Parathyroid adenoma (tissue), 2 donors: ENCODE data around the gene RUSF1.

ENCODE experiments used
- H2AFZ ChIP-seq: fragments of 300-600 bp; sonication (generic); one replicate; pipeline ENCODE4 v1.7.0; 2017; ENCODE audit warnings: antibody characterized with exemption, mild to moderate bottlenecking
- H3K27ac ChIP-seq: fragments of 300-600 bp; sonication (generic); one replicate; pipeline ENCODE4 v1.7.0; 2017
- H3K27me3 ChIP-seq: fragments of 300-600 bp; sonication (generic); one replicate; pipeline ENCODE4 v1.7.0; 2017; ENCODE audit warnings: low read length; ENCODE audit not compliant: control insufficient read depth, insufficient read depth
- H3K36me3 ChIP-seq: fragments of 300-600 bp; sonication (generic); one replicate; pipeline ENCODE4 v1.7.0; 2017; ENCODE audit warnings: low read length; ENCODE audit not compliant: control insufficient read depth, insufficient read depth
- H3K4me1 ChIP-seq: fragments of 300-600 bp; sonication (generic); one replicate; pipeline ENCODE4 v1.7.0; 2017; ENCODE audit warnings: control low read depth
- H3K4me2 ChIP-seq: fragments of 300-600 bp; sonication (generic); one replicate; pipeline ENCODE4 v1.7.0; 2017; ENCODE audit warnings: low read length
- H3K4me3 ChIP-seq: fragments of 300-600 bp; sonication (generic); one replicate; pipeline ENCODE4 v1.7.0; 2017; ENCODE audit warnings: low read depth, low read length
- H3K79me2 ChIP-seq: fragments of 300-600 bp; sonication (generic); one replicate; pipeline ENCODE4 v1.7.0; 2017; ENCODE audit warnings: control low read depth
- H3K9ac ChIP-seq: fragments of 300-600 bp; sonication (generic); one replicate; pipeline ENCODE4 v1.7.0; 2017; ENCODE audit warnings: mild to moderate bottlenecking
- H3K9me3 ChIP-seq: fragments of 300-600 bp; sonication (generic); one replicate; pipeline ENCODE4 v1.7.0; 2017; ENCODE audit warnings: low read length; ENCODE audit not compliant: control insufficient read depth
- CTCF ChIP-seq: fragments of 300-600 bp; sonication (generic); IDR thresholded peaks from one replicate; pipeline ENCODE4 v1.7.0; 2017; ENCODE audit warnings: antibody characterized with exemption, mild to moderate bottlenecking
- donor health status: primary hyperparathyroidism.

The RUSF1 gene

GRCh38 chr16:31496670-31497069 lies 11.5 kb downstream of the RUSF1 start:
- H3K4me3 ChIP-seq = no peak overlapping the region
- no peak overlapping the region for H3K9ac ChIP-seq
- H3K79me2 ChIP-seq = peaks cover 31% of the 10 kb centered on the region
- no peak overlapping the region for H3K4me2 ChIP-seq
- no peaks in the 10 kb centered on the region for H3K27me3 ChIP-seq
- no peaks in the 10 kb centered on the region for H3K4me1 ChIP-seq
- H3K36me3 ChIP-seq = no peaks in the 10 kb centered on the region
- H3K27ac ChIP-seq = no peak overlapping the region
- TF ChIP-seq CTCF = no peak
- H3K9me3 ChIP-seq = no peaks in the 10 kb centered on the region
- no peak overlapping the region for H2AFZ ChIP-seq

- Histone ChIP-seq H3K27me3 (no peaks in the 10 kb centered on the region), H3K4me1 (no peaks in the 10 kb centered on the region), H3K9me3 (no peaks in the 10 kb centered on the region), H3K36me3 (no peaks in the 10 kb centered on the region), H3K9ac (no peak overlapping the region), H3K79me2 (peaks cover 13% of the 10 kb centered on the region), H3K4me3 (no peak overlapping the region), H3K4me2 (no peak overlapping the region), H2AFZ (no peak overlapping the region), H3K27ac (no peak overlapping the region)
- TF ChIP-seq CTCF = no peak
Observed at GRCh38 chr16:31493506-31494125, 14.6 kb downstream of the RUSF1 start.

- H3K4me3 ChIP-seq = no peak overlapping the region
- no peak for TF ChIP-seq CTCF
- peaks cover 4% of the 10 kb centered on the region for H3K4me1 ChIP-seq
- H3K9me3 ChIP-seq = no peaks in the 10 kb centered on the region
- peaks cover 3% of the 10 kb centered on the region for H3K79me2 ChIP-seq
- no peak overlapping the region for H3K9ac ChIP-seq
- no peak overlapping the region for H2AFZ ChIP-seq
- no peak overlapping the region for H3K27ac ChIP-seq
- no peaks in the 10 kb centered on the region for H3K36me3 ChIP-seq
- no peaks in the 10 kb centered on the region for H3K27me3 ChIP-seq
- no peak overlapping the region for H3K4me2 ChIP-seq
Observed at GRCh38 chr16:31491778-31492418, 16.3 kb downstream of the RUSF1 start.

- Histone ChIP-seq H3K9me3 (no peaks in the 10 kb centered on the region), H3K27me3 (no peaks in the 10 kb centered on the region), H3K4me1 (peaks cover 4% of the 10 kb centered on the region), H2AFZ (no peak overlapping the region), H3K27ac (no peak overlapping the region), H3K36me3 (no peaks in the 10 kb centered on the region), H3K79me2 (no peaks in the 10 kb centered on the region), H3K9ac (no peak overlapping the region), H3K4me2 (no peak overlapping the region), H3K4me3 (no peak overlapping the region)
- TF ChIP-seq CTCF = no peak
Observed at GRCh38 chr16:31489616-31490584, 18.3 kb downstream of the RUSF1 start.
